GM12891 (cell line): ENCODE measurements around the gene RAD21L1.

ENCODE experiments used
- POLR2A ChIP-seq: IDR thresholded peaks from 2 replicates; pipeline ENCODE4 v1.6.1; 2011; ENCODE audit warnings: low read depth, low read length, control low read depth
- POLR2AphosphoS5 ChIP-seq: IDR thresholded peaks from 2 replicates; pipeline ENCODE4 v1.6.1; 2011; ENCODE audit warnings: low read depth, low read length, control low read depth
- TAF1 ChIP-seq: IDR thresholded peaks from 2 replicates; pipeline ENCODE4 v1.6.1; 2011; ENCODE audit warnings: low read depth, low read length, control low read depth

DNA sequence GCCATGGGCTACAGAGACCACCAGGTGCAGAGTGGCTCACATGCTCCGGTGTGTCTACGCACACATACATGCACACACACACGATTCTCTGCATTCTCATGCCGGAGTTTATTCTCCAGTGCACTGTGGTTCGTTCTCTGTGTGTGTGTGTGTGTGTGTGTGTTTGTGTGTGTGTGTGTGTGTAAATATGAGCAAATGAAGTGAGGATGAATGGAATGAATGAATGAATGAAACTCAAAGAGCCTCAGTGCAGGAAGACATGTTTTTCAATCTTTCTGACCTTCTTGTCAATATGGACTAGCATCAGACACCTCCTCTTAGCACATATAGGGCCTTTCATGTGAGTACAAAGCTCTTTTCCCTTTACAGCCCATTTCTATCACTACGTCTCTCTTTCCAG, 42.7 kb upstream of the RAD21L1 start:
- TF ChIP-seq POLR2AphosphoS5 (no peak), POLR2A (no peak), TAF1 (no peak)
